ENCODE results near the gene SCN3A. TPM values are rescaled to one million over a fixed set of nuclear protein-coding genes. Genes with fewer than 3 reads are reported as not detected.

SCN3A gene
- total and polyA plus RNA-seq, 2 of the 13 experiments (the other 11 are each of a cell fraction or from before 2014, with no cell fraction given): not detected

DNA sequence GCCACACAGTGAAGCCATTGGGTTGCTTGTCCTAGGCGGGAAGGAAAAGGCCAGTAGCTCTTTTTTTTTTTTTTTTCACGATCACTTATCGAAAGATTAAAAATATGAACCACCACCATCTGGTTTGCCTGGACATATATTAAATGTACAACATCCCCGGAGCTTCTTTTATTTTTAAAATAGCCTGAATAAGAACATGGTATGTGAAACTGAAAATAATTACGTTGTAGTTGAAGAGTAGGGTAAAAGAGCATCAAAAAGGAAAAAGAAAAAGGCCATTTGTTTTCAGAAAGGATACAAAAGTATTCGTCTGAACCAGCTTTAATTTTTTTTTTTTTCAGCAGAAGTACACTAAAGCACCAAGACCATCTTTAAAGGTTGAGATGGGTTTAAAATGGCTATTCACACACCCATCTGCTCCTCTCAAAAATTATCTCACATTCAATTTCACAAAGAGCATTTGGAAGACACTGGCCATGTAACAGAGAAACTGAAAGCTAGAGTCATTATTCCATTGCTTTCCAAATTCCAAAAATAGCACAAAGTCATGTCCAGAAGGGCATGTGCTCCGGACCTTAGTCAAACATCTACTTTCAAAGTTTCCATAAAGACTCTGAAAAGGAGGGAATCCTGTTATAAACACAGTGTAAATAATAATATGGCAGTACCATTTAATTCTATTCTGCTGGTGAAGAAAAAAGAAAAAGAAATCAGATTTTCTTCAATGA lies 82.9 kb downstream of the SCN3A start (continued):
- TF ChIP-seq, protein P1, sequence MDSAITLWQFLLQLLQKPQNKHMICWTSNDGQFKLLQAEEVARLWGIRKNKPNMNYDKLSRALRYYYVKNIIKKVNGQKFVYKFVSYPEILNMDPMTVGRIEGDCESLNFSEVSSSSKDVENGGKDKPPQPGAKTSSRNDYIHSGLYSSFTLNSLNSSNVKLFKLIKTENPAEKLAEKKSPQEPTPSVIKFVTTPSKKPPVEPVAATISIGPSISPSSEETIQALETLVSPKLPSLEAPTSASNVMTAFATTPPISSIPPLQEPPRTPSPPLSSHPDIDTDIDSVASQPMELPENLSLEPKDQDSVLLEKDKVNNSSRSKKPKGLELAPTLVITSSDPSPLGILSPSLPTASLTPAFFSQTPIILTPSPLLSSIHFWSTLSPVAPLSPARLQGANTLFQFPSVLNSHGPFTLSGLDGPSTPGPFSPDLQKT (CRISPR knock-in tag; IDR thresholded peaks at IDR 0.05; ENCODE audit: borderline replicate concordance): no peak
- no peak for TF ChIP-seq LCORL (IDR thresholded peaks at IDR 0.05)
- no peak for TF ChIP-seq LCORL (CRISPR knock-in tag; IDR thresholded peaks at IDR 0.05)

DNA sequence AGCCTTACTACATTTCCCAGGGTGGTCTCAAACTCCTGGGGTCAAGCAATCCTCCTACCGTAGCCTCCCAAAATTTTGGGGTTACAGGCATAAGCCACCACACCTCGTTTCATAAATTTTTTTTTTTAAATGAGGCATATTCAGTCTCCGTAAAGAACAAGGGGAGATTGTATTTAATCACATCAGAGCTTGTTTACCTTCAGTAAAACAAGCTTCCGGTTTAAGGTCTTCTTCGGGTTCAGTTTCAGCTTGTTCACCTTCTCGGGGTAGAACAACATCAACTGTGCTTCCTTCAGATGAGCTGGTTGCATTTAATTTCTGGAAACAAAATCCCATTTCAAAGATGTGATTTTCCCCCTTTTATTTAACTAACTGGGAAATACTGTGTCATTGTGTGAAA lies 88.6 kb downstream of the SCN3A start:
- Histone ChIP-seq H3K79me2 (ENCODE audit: insufficient read depth, low read length) (no peaks in the 10 kb centered on the region), H3K36me3 (replicated peaks in 1 of 2; ENCODE audit: control insufficient read depth in 1 of 2, insufficient read depth in 2 of 2, low read length in 2 of 2) (no peaks in the 10 kb centered on the region), H3K4me1 (ENCODE audit: insufficient read depth, low read length) (peaks cover 57% of the 10 kb centered on the region), H3K4me2 (ENCODE audit: low read depth, low read length) (peak overlapping the region; percentile 47), H4K20me1 (ENCODE audit: insufficient read depth, low read length) (no peaks in the 10 kb centered on the region), H3K27me3 (ENCODE audit: control insufficient read depth in 1 of 2, insufficient read depth in 2 of 2, low read length in 2 of 2) (no peaks in the 10 kb centered on the region), H2AFZ (ENCODE audit: low read length) (no peak overlapping the region), H3K9ac (ENCODE audit: insufficient read depth, low read depth, low read length) (no peak overlapping the region), H3K27ac (ENCODE audit: extremely low read length, insufficient read depth, low read length) (peak overlapping the region; percentile 7), H3K9me3 (ENCODE audit: low read length) (peaks cover 4% of the 10 kb centered on the region; the same call in 1 of the 2 replicates), H3K4me3 (replicated peaks in 1 of 3; ENCODE audit: insufficient read depth in 1 of 3, low read depth in 2 of 3, low read length in 3 of 3) (no peak overlapping the region)
- FAIRE-seq (no peak), ATAC-seq (no peak), DNase-seq (ENCODE audit: low spot score) (peak; percentile 36)
- in situ Hi-C loops (cut with HindIII; ENCODE audit: extremely low pct_ligation_motif_present, low pct_unique_long_range_greater_than_20kb): no loop called here
- WGBS (ENCODE audit: low lambda C conversion rate): 22% methylated on average over 6 of the region's 6 CpGs
- CTCF ChIA-PET (ENCODE audit: low intra/inter-chr PET ratio, low total read pairs): no interaction called here
- BruUV-seq (replicated peaks): no TSS peak
- intact Hi-C loops (cut with micrococcal nuclease; ENCODE audit: unreplicated experiment): no loop called here
- POLR2A ChIA-PET: no interaction called here
- TF ChIP-seq, protein P2, sequence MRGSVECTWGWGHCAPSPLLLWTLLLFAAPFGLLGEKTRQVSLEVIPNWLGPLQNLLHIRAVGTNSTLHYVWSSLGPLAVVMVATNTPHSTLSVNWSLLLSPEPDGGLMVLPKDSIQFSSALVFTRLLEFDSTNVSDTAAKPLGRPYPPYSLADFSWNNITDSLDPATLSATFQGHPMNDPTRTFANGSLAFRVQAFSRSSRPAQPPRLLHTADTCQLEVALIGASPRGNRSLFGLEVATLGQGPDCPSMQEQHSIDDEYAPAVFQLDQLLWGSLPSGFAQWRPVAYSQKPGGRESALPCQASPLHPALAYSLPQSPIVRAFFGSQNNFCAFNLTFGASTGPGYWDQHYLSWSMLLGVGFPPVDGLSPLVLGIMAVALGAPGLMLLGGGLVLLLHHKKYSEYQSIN (CRISPR knock-in tag; IDR thresholded peaks at IDR 0.05; ENCODE audit: borderline replicate concordance): no peak
- TF ChIP-seq, protein P3, sequence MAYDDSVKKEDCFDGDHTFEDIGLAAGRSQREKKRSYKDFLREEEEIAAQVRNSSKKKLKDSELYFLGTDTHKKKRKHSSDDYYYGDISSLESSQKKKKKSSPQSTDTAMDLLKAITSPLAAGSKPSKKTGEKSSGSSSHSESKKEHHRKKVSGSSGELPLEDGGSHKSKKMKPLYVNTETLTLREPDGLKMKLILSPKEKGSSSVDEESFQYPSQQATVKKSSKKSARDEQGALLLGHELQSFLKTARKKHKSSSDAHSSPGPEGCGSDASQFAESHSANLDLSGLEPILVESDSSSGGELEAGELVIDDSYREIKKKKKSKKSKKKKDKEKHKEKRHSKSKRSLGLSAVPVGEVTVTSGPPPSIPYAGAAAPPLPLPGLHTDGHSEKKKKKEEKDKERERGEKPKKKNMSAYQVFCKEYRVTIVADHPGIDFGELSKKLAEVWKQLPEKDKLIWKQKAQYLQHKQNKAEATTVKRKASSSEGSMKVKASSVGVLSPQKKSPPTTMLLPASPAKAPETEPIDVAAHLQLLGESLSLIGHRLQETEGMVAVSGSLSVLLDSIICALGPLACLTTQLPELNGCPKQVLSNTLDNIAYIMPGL (CRISPR knock-in tag; IDR thresholded peaks at IDR 0.05; ENCODE audit: borderline replicate concordance in 1 of 2, low read depth in 1 of 2): no peak
- peak; percentile 38; the same call in 1 of the 2 replicates for TF ChIP-seq RXRB (CRISPR knock-in tag; IDR thresholded peaks at IDR 0.05; ENCODE audit: borderline replicate concordance)
- TF ChIP-seq, protein P4, sequence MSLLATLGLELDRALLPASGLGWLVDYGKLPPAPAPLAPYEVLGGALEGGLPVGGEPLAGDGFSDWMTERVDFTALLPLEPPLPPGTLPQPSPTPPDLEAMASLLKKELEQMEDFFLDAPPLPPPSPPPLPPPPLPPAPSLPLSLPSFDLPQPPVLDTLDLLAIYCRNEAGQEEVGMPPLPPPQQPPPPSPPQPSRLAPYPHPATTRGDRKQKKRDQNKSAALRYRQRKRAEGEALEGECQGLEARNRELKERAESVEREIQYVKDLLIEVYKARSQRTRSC (CRISPR knock-in tag; IDR thresholded peaks at IDR 0.05; ENCODE audit: low read depth): no peak

All from HepG2 (cell line).